K562 (cell line): ENCODE data around the gene MAML3. TPM values are rescaled to one million over a fixed set of nuclear protein-coding genes. Genes with fewer than 3 reads are reported as not detected.

Experiments used
- ATAC-seq: fragments of 200-7000 bp; cut with Tn5 transposase; 3 replicates; pipeline ENCODE4 v1.9.1; 2020; ENCODE audit warnings: moderate library complexity
- BruUV-seq: library from RNA; stranded (reverse); fragments of 400-500 nt; replicated peaks from 2 replicates; lab custom pipeline; 2021; lab: Mats Ljungman, UMichigan
- CTCF ChIA-PET: fragments of 300-600 bp; formaldehyde crosslinking; extraction: SDS; loops from one replicate; lab custom pipeline; 2021; ENCODE audit warnings: low intra/inter-chr PET ratio; lab: Yijun Ruan, JAX
- POLR2A ChIA-PET: fragments of 300-600, 350-650 bp; sonication (Branson Sonifier 250); formaldehyde crosslinking; extraction: SDS; loops from one replicate; lab custom pipeline; 2021; ENCODE audit warnings: antibody characterized with exemption, inconsistent platforms; lab: Yijun Ruan, JAX
- DNase-seq, 4 experiments: peaks; one replicate each; pipeline versions ENCODE4 v3.0.0 to v3.0.0-alpha.2; 2011 to 2018; ENCODE audit warnings: low spot score in 3 of 4, mixed read lengths in 3 of 4; ENCODE audit errors: extremely low read depth in 1 of 4
- FAIRE-seq: peaks from 2 replicates; lab custom pipeline; 2011; peaks lifted over from hg19 to GRCh38; lab: Jason Lieb, UNC
- H2AFZ ChIP-seq: 2 replicates; pipeline ENCODE4 v1.6.0; 2011; ENCODE audit warnings: low read depth, low read length, control low read depth, inconsistent platforms
- H3K27ac ChIP-seq: fragments of 200-600 bp; 3 replicates; pipeline ENCODE4 v1.8.0; 2011; ENCODE audit warnings: low read depth, mild to moderate bottlenecking, control low read depth, inconsistent platforms, low read length, moderate library complexity, mixed read lengths; ENCODE audit errors: extremely low read depth
- H3K27me3 ChIP-seq, 2 experiments: fragments of 300-600 bp in 1 of 2; 2 replicates in 1 of 2; 3 replicates in 1 of 2; pipeline versions ENCODE4 v1.6.0 to v1.8.0; 2011; ENCODE audit warnings: inconsistent platforms in 2 of 2, low read length in 2 of 2, mild to moderate bottlenecking in 1 of 2, mixed read lengths in 1 of 2, moderate library complexity in 1 of 2; ENCODE audit not compliant: control insufficient read depth in 2 of 2, insufficient read depth in 2 of 2
- H3K36me3 ChIP-seq: fragments of 300-600 bp; 3 replicates; pipeline ENCODE4 v1.8.0; 2011; ENCODE audit warnings: mild to moderate bottlenecking, low read length, inconsistent platforms; ENCODE audit not compliant: control insufficient read depth, insufficient read depth
- H3K4me1 ChIP-seq, 2 experiments: fragments of 200-600 bp in 1 of 2; replicated peaks in 1 of 2; 2 replicates in 1 of 2; 3 replicates in 1 of 2; pipeline versions ENCODE4 v1.5.1 to v1.8.0; 2011; ENCODE audit warnings: inconsistent platforms in 2 of 2, low read length in 2 of 2, mild to moderate bottlenecking in 1 of 2, mixed read lengths in 1 of 2, moderate library complexity in 1 of 2; ENCODE audit not compliant: control insufficient read depth in 2 of 2, insufficient read depth in 2 of 2
- H3K4me2 ChIP-seq: 2 replicates; pipeline ENCODE4 v1.6.1; 2011; ENCODE audit warnings: low read length, control low read depth, inconsistent platforms, mixed read lengths; ENCODE audit not compliant: insufficient read depth
- H3K4me3 ChIP-seq: fragments of 200-600 bp; sonication (generic), shearing (Covaris generic); 2 replicates; pipeline ENCODE4 v1.5.1; 2016; ENCODE audit warnings: control low read depth, inconsistent platforms
- H3K79me2 ChIP-seq: fragments of 200-600 bp; 3 replicates; pipeline ENCODE4 v1.8.0; 2011; ENCODE audit warnings: low read length, inconsistent platforms; ENCODE audit not compliant: control insufficient read depth, insufficient read depth
- H3K9ac ChIP-seq, 2 experiments: 2 replicates each; pipeline versions ENCODE4 v1.6.0 to v1.6.1; 2011; ENCODE audit warnings: low read depth in 2 of 2, low read length in 2 of 2, control low read depth in 1 of 2, inconsistent platforms in 1 of 2, mild to moderate bottlenecking in 1 of 2, mixed read lengths in 1 of 2; ENCODE audit not compliant: insufficient read depth in 1 of 2
- H3K9me1 ChIP-seq: one replicate; pipeline ENCODE4 v1.6.0; 2011; ENCODE audit warnings: inconsistent platforms, mild to moderate bottlenecking, low read length, moderate library complexity; ENCODE audit not compliant: control insufficient read depth, insufficient read depth
- H3K9me3 ChIP-seq: replicated peaks from 2 replicates; pipeline ENCODE4 v1.5.1; 2011; ENCODE audit warnings: low read depth, low read length, inconsistent platforms; ENCODE audit not compliant: control insufficient read depth, insufficient read depth
- H4K20me1 ChIP-seq: replicated peaks from 2 replicates; pipeline ENCODE4 v1.6.1; 2011; ENCODE audit warnings: low read length, inconsistent platforms, mixed read lengths; ENCODE audit not compliant: control insufficient read depth, insufficient read depth
- ARNT ChIP-seq, 2 experiments: fragments of 450-650 bp; IDR thresholded peaks; 2 replicates each; pipeline ENCODE4 v1.6.1; 2016; ENCODE audit warnings: mild to moderate bottlenecking in 1 of 2
- BACH1 ChIP-seq: fragments of 200-800 bp; sonication (Bioruptor generic); IDR thresholded peaks from 2 replicates; pipeline ENCODE4 v1.6.1; 2016; ENCODE audit warnings: missing genetic modification characterization, missing compliant biosample characterization
- GATAD2A ChIP-seq: fragments of 450-650 bp; IDR thresholded peaks from 2 replicates; pipeline ENCODE4 v1.6.1; 2017
- JUND ChIP-seq, 2 experiments: IDR thresholded peaks; 2 replicates in 1 of 2; 3 replicates in 1 of 2; pipeline ENCODE4 v1.6.1; 2011; ENCODE audit warnings: borderline replicate concordance in 2 of 2, low read depth in 2 of 2, low read length in 2 of 2, improper control_type of control experiment in 1 of 2, missing biosample characterization in 1 of 2, missing genetic modification characterization in 1 of 2, missing genetic modification reagents in 1 of 2
- L3MBTL2 ChIP-seq: fragments of 450-650 bp; IDR thresholded peaks from 2 replicates; pipeline ENCODE4 v1.6.1; 2016; ENCODE audit warnings: mild to moderate bottlenecking, moderate library complexity
- NFRKB ChIP-seq: fragments of 450-650 bp; IDR thresholded peaks from 2 replicates; pipeline ENCODE4 v1.6.1; 2016; ENCODE audit warnings: low read depth
- PHB ChIP-seq: fragments of 250-450 bp; sonication (Bioruptor Pico); IDR thresholded peaks from 2 replicates; pipeline ENCODE4 v1.5.0; 2021
- RFX1 ChIP-seq: fragments of 450-650 bp; IDR thresholded peaks from 2 replicates; pipeline ENCODE4 v1.6.1; 2016; ENCODE audit warnings: mild to moderate bottlenecking, moderate library complexity
- RNF2 ChIP-seq: sonication (generic); IDR thresholded peaks from 2 replicates; pipeline ENCODE4 v1.6.1; 2016
- SNIP1 ChIP-seq: fragments of 450-650 bp; IDR thresholded peaks from 2 replicates; pipeline ENCODE4 v1.7.1; 2017; ENCODE audit warnings: low read depth, mild to moderate bottlenecking
- ZNF133 ChIP-seq: fragments of 250-450 bp; sonication (Bioruptor Pico); IDR thresholded peaks from 2 replicates; pipeline ENCODE4 v1.4.0; 2020; ENCODE audit warnings: mild to moderate bottlenecking
- ZNF224 ChIP-seq: sonication (generic); formaldehyde crosslinking; IDR thresholded peaks from 2 replicates; pipeline ENCODE4 v1.8.0; 2022; ENCODE audit warnings: mild to moderate bottlenecking, missing genetic modification reagents
- ZNF561 ChIP-seq: fragments of 450-650 bp; formaldehyde crosslinking; conservative IDR thresholded peaks from 2 replicates; pipeline ENCODE4 v1.4.0; 2020; ENCODE audit warnings: mild to moderate bottlenecking, moderate library complexity
- WGBS: fragments of 100-300 bp; shearing (Covaris generic); methylation state at CpG from one replicate; pipeline ENCODE4 v1.1.6; 2016; ENCODE audit warnings: low coverage, mixed read lengths; ENCODE audit not compliant: insufficient coverage; ENCODE audit errors: missing lambda C conversion rate; 5-methylcytosine and 5-hydroxymethylcytosine counted together
- in situ Hi-C: fragments of 300-500 bp; cut with MboI; formaldehyde crosslinking; loops from 4 replicates; pipeline ENCODE4 v1.15.0; 2018; ENCODE audit warnings: inconsistent platforms, mixed read lengths
- intact Hi-C: fragments of 100-400 bp; cut with micrococcal nuclease; formaldehyde crosslinking; loops from 2 replicates; pipeline ENCODE4 v1.14.2; 2022
- polyA plus RNA-seq, 8 experiments: library from polyadenylated mRNA; depleted of rRNA in 4 of 8; stranded (reverse) in 5 of 8; unstranded in 3 of 8; fragments of >200 nt; fragmentation: Nextera tagmentation in 2 of 8; fragmentation: Illumina TruSeq in 1 of 8; extraction: Ambion mirVana in 2 of 8; extraction: Trizol in 1 of 8; gene quantifications; 2 replicates each; pipeline versions ENCODE4 v1.2.1 to v1.2.3, GENCODE V29; 2011 to 2014; ENCODE audit warnings: inconsistent platforms in 1 of 8, missing spikeins in 1 of 8
- total RNA-seq, 7 experiments: library from RNA; depleted of rRNA in 6 of 7; stranded (reverse); fragments of >200 nt in 6 of 7; fragmentation: Illumina TruSeq in 2 of 7; extraction: Trizol in 2 of 7; gene quantifications; 2 replicates each; pipeline versions ENCODE4 v1.2.1 to v1.2.3, GENCODE V29; 2011 to 2021; ENCODE audit warnings: low replicate concordance in 1 of 7
- TF ChIP-seq, protein P1 (sequence below), 2 experiments: fragments of 450-650 bp; IDR thresholded peaks; 2 replicates each; pipeline ENCODE4 v1.6.1; 2016

Gene MAML3
- total and polyA plus RNA-seq, 9 of the 15 experiments (the other 6 are each of a cell fraction or from before 2014, with no cell fraction given) = 0.01 to 0.55 (median 0.25) TPM

DNA sequence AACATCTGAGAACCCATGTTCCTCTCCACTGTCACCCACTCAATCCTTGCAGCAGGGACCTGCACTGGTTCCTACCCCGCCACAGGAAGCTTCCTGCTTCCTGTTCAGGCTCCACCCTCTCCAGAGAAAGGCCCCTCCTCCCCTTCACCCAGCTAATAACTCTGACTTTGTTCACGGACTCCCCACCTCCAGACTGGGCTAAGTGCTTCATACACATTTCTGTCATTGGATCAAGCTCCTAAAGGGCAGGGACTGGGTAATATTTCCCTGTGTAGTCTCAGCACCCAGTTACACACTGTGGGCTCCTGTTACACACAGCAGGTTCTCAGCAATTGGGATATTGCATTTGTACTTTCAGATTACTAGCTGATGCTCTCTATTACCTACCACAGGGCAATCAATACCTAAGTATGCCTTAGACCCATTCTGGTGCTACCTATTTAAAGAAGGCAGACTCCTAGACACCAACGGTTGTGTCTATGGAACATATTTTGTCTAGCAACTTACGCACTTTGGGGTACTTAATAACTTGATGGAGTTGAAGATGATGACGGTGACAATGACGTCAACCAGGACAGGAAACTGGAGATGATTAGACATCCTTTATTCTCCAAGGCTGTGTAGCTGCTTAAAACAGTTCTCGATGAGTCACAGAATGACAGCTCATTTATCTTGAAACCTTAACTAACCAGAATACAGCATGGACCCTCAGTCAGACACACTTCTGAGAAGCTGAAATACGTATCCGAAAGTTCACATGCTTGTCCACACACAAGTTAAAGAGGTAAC, 58.1 kb downstream of the MAML3 start (continued):
- TF ChIP-seq RNF2 (no peak), ZNF224 (CRISPR knock-in tag) (no peak), PHB (CRISPR knock-in tag) (no peak), NFRKB (no peak), SNIP1 (no peak), ARNT (IDR thresholded peaks at IDR 0.05) (no peak), BACH1 (0 out of 2 replicates have a peak, but pooled peaks have one; percentile 21), GATAD2A (no peak), JUND (IDR thresholded peaks at IDR 0.05; ENCODE audit: borderline replicate concordance, low read depth, low read length) (peak; percentile 66), JUND (tag; IDR thresholded peaks at IDR 0.05; ENCODE audit: borderline replicate concordance, low read depth, low read length) (peak; percentile 83), RFX1 (no peak)

DNA sequence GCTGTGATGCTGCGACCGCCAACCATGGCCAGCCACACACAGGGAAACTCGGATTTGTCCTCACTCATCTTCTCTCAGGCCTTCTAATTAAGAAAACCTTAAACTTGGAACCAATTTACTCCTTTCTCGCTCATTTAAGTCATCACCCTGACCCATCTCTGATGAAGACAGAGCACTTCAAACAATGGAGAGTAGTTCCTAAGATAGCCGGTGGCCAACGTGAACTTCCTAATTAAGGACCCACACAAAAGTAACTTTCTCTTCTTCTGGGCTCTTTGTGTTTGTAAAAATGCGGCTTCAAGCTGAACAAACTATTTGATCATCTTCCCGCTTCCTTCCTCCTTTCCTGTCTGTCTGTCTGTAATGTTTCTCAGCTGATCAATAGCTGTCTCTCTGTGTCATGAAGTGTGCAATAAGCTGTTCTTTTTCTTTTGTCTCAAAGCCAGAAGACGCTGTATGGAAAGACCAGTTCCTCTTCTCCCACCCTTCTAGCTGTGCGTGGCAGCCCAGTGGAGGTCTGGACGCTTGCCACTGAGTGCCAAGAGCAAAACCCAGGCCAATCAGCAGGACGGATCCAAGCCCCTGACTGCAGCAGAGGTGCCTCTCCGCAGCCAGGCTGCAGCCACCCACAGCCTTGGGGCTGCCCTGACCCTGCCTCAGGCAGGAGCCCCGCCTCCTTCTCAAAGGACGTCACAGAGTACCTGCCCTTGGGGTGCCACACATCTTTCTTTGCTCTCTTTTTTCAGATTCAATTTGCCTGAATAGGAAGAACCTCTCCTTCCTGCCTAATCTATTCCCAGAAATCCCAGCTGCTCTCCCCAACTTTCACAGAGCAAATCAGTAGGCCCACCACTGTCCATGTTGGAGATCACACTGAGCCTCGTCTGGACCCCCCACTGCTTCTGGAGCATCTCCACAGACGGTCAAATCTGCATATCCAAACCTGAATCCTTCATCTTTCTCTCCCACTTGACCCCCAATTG, 59.3 kb downstream of the MAML3 start:
- Histone ChIP-seq H3K9ac (no peak overlapping the region), H3K36me3 (no peaks in the 10 kb centered on the region), H3K4me2 (no peak overlapping the region), H3K4me3 (no peak overlapping the region), H3K27ac (no peak overlapping the region), H3K27me3 (peaks cover 13 to 25% of the 10 kb centered on the region in 2 experiments; a peak in 4 of 5 replicates), H2AFZ (no peak overlapping the region), H3K9me3 (no peaks in the 10 kb centered on the region), H3K9me1 (no peaks in the 10 kb centered on the region), H4K20me1 (no peaks in the 10 kb centered on the region), H3K79me2 (no peaks in the 10 kb centered on the region), H3K4me1 (no peaks in the 10 kb centered on the region; a peak in 2 of 5 replicates)
- POLR2A ChIA-PET = no interaction called here
- FAIRE-seq (no peak), ATAC-seq (no peak), DNase-seq (no peak)
- TF ChIP-seq L3MBTL2 (no peak), ZNF561 (CRISPR knock-in tag) (no peak), ZNF133 (CRISPR knock-in tag) (no peak)
- TF ChIP-seq, protein P1, sequence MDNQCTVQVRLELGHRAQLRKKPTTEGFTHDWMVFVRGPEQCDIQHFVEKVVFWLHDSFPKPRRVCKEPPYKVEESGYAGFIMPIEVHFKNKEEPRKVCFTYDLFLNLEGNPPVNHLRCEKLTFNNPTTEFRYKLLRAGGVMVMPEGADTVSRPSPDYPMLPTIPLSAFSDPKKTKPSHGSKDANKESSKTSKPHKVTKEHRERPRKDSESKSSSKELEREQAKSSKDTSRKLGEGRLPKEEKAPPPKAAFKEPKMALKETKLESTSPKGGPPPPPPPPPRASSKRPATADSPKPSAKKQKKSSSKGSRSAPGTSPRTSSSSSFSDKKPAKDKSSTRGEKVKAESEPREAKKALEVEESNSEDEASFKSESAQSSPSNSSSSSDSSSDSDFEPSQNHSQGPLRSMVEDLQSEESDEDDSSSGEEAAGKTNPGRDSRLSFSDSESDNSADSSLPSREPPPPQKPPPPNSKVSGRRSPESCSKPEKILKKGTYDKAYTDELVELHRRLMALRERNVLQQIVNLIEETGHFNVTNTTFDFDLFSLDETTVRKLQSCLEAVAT (IDR thresholded peaks at IDR 0.05) = no peak
- in situ Hi-C loops = no loop called here
- CTCF ChIA-PET = no interaction called here
- WGBS = 9% methylated on average over 16 of the region's 17 CpGs
- intact Hi-C loops = no loop called here
- BruUV-seq = no TSS peak
